Dedifferentiated amniotic fluid mesenchymal stem cell (primary cell): ENCODE measurements around the gene GRK6.

ENCODE experiments used
- DNase-seq: peaks from one replicate; pipeline ENCODE4 v3.0.0-alpha.2; 2016; ENCODE audit errors: extremely low spot score

Gene GRK6

DNA sequence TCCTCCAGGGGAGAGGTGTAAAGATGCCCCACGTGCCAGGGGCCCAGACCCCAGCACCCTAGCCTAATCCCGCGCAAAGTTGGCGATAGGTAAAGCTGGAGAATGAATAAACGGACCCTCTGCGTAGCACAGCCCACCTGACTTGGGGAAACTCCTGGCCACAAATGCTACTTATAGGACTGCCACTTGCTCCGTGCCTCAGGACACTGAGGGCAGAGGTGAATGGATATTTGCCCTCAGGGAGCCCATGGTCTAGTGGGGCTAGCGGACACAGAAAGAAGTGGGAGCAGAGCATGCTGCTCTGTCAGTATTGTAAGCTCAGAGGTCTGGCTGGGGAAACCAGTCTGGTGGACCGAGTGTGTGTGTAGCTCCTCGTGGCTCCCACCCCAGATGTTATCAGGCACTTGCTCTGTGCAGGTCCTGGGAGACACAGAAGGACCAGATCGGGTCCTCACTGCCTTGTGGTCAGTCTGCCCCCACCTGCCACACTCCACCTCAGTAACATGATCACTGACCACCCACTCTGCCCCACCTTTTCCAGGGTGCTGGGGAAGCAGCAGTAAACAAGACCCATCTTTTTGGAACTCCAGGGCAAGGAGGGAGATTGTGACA, 841 bp downstream of the GRK6 start:
- DNase-seq, result no peak

GRCh38 chr5:177427919-177428573, 1.6 kb downstream of the GRK6 start:
- DNase-seq, result no peak

DNA sequence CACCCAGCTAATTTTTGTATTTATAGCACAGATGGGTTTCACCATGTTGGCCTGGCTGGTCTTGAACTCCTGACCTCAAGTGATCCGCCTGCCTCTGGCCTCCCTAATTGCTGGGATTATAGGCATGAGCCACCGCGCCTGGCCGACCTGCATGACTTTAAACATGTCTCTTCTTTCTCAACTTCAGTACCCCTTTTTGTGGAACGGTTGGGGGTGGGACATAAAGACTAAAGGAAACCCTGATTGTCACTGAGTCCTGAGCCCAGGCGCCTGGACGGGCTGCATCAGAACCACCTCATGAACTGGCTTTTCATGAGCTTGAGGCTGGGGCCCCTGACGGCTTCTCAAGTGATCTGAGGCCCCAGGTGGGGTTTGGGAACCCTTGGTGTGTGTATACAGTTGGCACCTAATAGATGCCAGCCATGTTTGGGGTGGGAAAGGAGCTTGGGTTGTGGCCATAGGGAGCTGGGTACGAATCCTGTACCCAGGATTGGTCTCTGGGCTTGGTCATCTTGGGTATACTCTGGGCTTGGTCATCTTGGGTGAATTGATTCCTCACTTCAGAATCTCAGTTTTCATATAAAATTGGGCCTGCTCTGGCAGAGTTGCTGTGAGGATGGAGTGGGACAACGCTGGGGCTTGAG, 2.2 kb downstream of the GRK6 start:
- DNase-seq, result no peak

- DNase-seq, result no peak
These were observed 3.0 kb downstream of the GRK6 start for GRCh38 chr5:177429248-177430040.

- no peak for DNase-seq
These were observed 3.9 kb downstream of the GRK6 start for GRCh38 chr5:177430140-177430951.

GRCh38 chr5:177430972-177431316, 4.5 kb downstream of the GRK6 start:
- DNase-seq, result no peak

DNA sequence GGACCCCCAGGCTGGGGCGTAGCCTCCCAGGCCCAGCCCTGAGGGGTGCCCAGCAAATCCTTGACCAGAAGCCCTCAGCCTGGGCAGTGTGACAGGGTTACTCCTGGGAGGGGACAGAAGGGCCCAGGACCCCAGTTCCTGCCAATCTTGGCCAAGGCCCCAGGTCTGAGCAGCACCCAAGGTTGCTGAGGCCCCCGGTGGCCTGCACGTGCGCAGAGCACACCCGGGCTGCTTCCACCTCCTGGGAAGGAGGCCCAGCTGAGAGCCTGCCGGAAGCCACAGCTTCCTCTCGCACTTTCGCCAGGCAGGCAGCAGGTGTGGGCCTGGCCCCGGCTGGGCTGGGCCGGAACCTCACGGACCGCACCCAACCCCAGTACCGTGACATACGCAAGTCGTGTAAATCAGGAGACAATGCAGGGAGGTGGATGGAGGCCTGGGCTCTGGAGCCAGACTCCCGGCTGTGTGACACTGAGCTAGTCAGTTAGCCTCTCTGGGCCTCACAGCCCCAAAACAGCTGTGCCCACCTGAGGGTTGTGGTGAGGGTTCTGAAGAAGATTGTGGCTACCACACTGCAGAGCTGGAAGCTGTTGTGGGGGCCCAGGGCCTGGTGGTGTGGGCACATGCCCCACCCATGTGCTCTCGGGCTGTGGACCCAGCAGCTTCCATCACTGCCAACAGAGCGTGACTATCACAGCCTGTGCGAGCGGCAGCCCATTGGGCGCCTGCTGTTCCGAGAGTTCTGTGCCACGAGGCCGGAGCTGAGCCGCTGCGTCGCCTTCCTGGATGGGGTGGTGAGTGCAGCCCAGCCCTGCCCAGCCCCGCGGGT, 5.1 kb downstream of the GRK6 start:
- DNase-seq, result no peak

DNA sequence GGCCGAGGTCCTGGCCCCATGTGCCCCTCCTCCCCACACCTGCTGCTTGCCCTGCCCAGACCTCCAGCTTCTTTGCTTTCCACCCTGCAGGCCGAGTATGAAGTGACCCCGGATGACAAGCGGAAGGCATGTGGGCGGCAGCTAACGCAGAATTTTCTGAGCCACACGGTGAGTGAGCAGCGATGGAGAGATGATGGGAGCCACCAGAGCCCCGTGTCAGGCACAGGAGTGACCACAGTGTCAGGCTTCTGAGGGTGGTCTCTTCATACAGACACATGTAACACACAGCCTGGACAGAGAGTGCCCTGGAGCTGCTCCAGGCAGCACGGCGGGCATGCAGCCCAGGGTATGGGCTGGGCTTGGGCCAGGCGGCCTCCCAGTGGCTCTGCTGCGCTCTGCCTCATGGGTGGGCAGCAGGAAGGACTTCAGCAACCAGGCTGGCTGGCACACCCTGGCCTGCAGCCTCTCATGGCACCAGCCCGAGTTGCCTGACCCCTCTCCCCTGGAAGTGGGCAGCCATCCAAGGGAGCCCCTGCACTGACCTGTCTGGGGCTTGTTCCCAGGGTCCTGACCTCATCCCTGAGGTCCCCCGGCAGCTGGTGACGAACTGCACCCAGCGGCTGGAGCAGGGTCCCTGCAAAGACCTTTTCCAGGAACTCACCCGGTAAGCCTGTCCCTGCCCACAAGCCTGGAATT, 5.8 kb downstream of the GRK6 start:
- no peak for DNase-seq

GRCh38 chr5:177432839-177433657, 6.6 kb downstream of the GRK6 start:
- no peak for DNase-seq

GRCh38 chr5:177433658-177434217, 7.3 kb downstream of the GRK6 start:
- no peak for DNase-seq

DNA sequence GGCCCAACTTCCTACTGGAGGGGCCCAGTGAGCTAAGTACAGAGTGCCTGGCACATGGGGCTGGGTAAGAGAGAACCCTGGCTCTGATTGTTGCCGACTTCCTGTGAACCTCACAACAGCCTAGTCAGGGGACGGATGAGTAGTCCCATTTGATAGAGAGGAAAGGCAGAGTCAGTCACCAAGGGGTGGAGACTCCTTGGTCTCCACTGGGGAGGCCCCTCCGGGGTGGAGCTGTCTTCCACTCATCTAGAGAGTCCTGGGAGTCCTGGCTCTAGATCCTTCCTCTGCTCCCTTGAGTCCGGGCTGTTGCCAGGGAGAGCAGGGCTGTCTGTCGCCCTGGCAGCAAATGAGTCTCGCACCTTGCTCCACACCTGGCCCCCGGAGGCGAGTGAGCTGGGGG, 8.0 kb downstream of the GRK6 start:
- DNase-seq, result no peak

DNA sequence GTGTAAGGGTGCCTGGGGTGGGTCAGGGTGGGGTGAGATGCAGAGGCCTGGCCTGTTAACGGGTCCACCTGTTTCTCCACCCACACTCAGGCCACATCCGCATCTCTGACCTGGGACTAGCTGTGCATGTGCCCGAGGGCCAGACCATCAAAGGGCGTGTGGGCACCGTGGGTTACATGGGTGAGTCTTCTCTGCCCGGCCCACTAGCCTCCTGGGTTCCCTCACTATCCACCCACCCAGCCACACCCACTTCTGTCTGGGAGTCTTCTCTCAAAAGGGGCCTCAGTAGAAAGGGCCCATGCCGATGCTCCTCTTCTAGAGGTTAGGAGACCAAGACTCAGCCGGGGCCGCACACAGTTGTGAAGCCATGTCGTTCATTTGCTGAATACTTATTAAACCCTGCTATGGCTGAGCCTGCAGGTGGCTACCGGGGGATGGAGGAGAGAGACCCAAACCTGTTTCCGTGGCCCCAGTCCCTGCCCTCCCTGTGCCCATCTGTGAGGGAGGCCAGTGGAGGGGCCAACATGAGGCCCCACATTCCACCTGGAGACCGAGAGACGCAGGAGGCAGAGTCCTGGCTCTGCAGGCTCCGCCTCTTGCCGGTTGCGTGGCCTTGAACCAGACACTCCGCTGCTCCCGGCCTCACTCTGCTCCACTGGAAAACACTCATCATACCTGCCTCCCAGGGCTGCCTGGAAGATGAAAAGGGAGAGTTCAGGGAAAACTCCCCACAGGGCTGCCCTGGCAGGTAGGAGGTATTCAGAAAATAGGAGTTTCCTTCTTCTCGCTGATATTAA, 8.7 kb downstream of the GRK6 start:
- DNase-seq, result no peak

- no peak for DNase-seq
These were observed 9.5 kb downstream of the GRK6 start for GRCh38 chr5:177435847-177436536.

DNA sequence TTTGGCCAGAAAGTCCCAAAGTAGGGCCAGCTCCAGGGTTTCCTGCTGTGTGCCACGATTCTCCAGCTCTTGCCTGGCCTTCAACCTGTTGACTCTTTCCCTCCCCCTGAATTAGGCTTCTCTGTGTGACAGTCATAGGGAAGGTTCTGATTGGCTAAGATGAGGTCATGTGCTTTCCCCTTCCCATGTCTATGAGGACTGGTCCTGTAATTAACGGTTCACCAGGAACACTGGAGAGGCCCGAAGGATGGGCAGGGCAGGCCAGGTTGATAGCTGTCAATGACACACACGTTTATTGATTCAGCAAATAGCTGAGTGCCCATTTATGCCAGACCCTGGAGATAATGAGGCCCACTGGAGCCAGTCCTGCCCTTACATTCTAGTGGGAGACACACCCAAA, 11.1 kb downstream of the GRK6 start:
- no peak for DNase-seq

GRCh38 chr5:177438468-177438867, 12.0 kb downstream of the GRK6 start:
- no peak for DNase-seq

GRCh38 chr5:177439518-177440053, 13.1 kb downstream of the GRK6 start:
- DNase-seq, result no peak

DNA sequence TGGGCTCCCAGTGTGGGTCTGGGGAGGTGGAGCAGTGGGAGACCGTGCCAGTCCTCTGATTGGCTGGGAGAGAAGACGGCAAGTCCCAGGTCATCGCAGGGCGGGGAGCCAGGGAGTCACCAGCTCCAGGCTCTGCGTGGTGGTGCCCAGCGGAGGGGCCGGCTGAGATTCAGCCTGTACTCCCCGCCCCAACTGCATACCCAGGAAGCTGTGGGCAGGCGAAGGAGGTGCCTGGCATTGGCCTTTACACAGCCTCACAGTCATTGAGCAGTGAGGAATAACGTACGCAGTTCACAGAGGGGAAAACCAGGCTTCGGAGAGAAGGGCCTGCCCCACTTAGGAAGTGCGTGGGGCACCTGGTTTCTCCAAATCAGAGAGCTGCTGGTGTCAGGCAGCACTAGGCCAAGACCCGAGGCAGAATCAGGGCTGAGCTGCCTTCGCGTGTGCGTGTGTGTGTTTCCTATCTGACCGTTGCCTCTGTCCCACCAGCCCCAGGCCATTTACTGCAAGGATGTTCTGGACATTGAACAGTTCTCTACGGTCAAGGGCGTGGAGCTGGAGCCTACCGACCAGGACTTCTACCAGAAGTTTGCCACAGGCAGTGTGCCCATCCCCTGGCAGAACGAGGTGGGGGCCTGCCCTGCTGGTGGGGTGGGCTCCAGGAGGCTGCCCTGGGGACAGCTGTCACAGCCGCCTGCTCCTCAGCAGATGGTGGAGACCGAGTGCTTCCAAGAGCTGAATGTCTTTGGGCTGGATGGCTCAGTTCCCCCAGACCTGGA, 13.9 kb downstream of the GRK6 start:
- DNase-seq, result no peak
